Neutrophil (primary cell): Measurements from ENCODE around the gene LHX5.

Source experiments
- H3K27ac ChIP-seq: fragments of 200-600 bp; sonication (generic); 2 replicates; pipeline ENCODE4 v1.5.1; 2016; ENCODE audit warnings: mild to moderate bottlenecking, moderate library complexity
- H3K27me3 ChIP-seq: fragments of 200-600 bp; sonication (generic); 2 replicates; pipeline ENCODE4 v1.6.0; 2016; ENCODE audit warnings: mild to moderate bottlenecking
- H3K36me3 ChIP-seq: fragments of 200-600 bp; sonication (generic); 2 replicates; pipeline ENCODE4 v1.5.1; 2017
- H3K4me1 ChIP-seq, 2 experiments: fragments of 200-600 bp in 1 of 2; sonication (generic) in 1 of 2; 1 replicate in 1 of 2; 2 replicates in 1 of 2; pipeline versions ENCODE4 v1.5.1 to v1.6.1; 2013 to 2016; ENCODE audit warnings: low read depth in 1 of 2, low read length in 1 of 2, mild to moderate bottlenecking in 1 of 2, moderate library complexity in 1 of 2; ENCODE audit not compliant: control insufficient read depth in 1 of 2, insufficient read depth in 1 of 2
- H3K4me3 ChIP-seq, 2 experiments: fragments of 200-600 bp in 1 of 2; sonication (generic) in 1 of 2; 1 replicate in 1 of 2; 2 replicates in 1 of 2; pipeline ENCODE4 v1.5.1; 2013 to 2016; ENCODE audit warnings: low read depth in 1 of 2, low read length in 1 of 2, mild to moderate bottlenecking in 1 of 2, moderate library complexity in 1 of 2
- H3K9me3 ChIP-seq: fragments of 200-600 bp; sonication (generic); 2 replicates; pipeline ENCODE4 v1.5.1; 2016
- CTCF ChIP-seq: fragments of 200-600 bp; sonication (generic); IDR thresholded peaks from 2 replicates; pipeline ENCODE4 v1.5.1; 2016; ENCODE audit warnings: antibody characterized with exemption

LHX5 gene

GRCh38 chr12:113471619-113472171 lies at the start of gene LHX5:
LHX5 (minus strand) TSS chr12:113471871; CDS start chr12:113471498, 373 bp downstream.
- Histone ChIP-seq H3K9me3 (no peaks in the 10 kb centered on the region), H3K36me3 (no peaks in the 10 kb centered on the region), H3K4me3 (no peak within 1 kb of the TSS), H3K4me1 (no peaks in the 10 kb centered on the region), H3K27ac (no peak within 1 kb of the TSS), H3K27me3 (peaks cover 100% of the 10 kb centered on the region)
- no peak for TF ChIP-seq CTCF

GRCh38 chr12:113519464-113520307 lies 48.0 kb upstream of the LHX5 start:
- Histone ChIP-seq H3K4me3 (no peak overlapping the region), H3K27me3 (peaks cover 90% of the 10 kb centered on the region), H3K4me1 (no peaks in the 10 kb centered on the region), H3K27ac (no peak overlapping the region), H3K36me3 (no peaks in the 10 kb centered on the region), H3K9me3 (no peaks in the 10 kb centered on the region)
- no peak for TF ChIP-seq CTCF

GRCh38 chr12:113515082-113515856 lies 43.6 kb upstream of the LHX5 start:
- no peak overlapping the region for H3K4me3 ChIP-seq
- H3K27me3 ChIP-seq, result peaks cover 97% of the 10 kb centered on the region
- TF ChIP-seq CTCF, result no peak
- H3K9me3 ChIP-seq, result no peaks in the 10 kb centered on the region
- no peak overlapping the region for H3K27ac ChIP-seq
- no peaks in the 10 kb centered on the region for H3K36me3 ChIP-seq
- no peaks in the 10 kb centered on the region for H3K4me1 ChIP-seq

GRCh38 chr12:113514602-113515001 lies 42.9 kb upstream of the LHX5 start:
- peaks cover 97% of the 10 kb centered on the region for H3K27me3 ChIP-seq
- no peak overlapping the region for H3K27ac ChIP-seq
- H3K4me1 ChIP-seq, result no peaks in the 10 kb centered on the region
- H3K4me3 ChIP-seq, result no peak overlapping the region
- H3K36me3 ChIP-seq, result no peaks in the 10 kb centered on the region
- no peak for TF ChIP-seq CTCF
- H3K9me3 ChIP-seq, result no peaks in the 10 kb centered on the region

GRCh38 chr12:113512568-113512967 lies 40.9 kb upstream of the LHX5 start:
- H3K4me3 ChIP-seq, result no peak overlapping the region
- TF ChIP-seq CTCF, result no peak
- H3K27me3 ChIP-seq, result peaks cover 93% of the 10 kb centered on the region

More at GRCh38 chr12:113512568-113512967, 40.9 kb upstream of the LHX5 start:
- Histone ChIP-seq H3K36me3 (no peaks in the 10 kb centered on the region), H3K27ac (no peak overlapping the region), H3K9me3 (no peaks in the 10 kb centered on the region), H3K4me1 (no peaks in the 10 kb centered on the region)
